Measurements from ENCODE around the gene LARP4.

DNA sequence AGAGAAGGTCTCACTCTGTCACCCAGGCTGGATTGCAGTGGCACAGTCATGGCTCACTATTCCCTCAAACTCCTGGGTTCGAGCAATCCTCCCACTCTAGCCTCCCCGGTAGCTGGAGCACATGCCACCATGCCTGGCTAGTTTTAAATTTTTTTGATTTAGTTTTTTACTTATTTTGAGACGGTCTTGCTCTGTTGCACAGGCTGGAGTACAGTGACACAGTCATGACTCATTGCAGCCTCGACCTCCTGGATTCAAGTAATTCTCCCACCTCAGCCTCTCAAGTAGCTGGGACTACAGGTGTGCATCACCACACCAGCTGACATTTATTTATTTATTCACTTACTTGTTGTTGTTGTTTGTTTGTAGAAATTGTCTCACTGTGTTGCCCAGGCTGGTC is 81.9 kb downstream of the LARP4 start:
- TF ChIP-seq, protein P1, sequence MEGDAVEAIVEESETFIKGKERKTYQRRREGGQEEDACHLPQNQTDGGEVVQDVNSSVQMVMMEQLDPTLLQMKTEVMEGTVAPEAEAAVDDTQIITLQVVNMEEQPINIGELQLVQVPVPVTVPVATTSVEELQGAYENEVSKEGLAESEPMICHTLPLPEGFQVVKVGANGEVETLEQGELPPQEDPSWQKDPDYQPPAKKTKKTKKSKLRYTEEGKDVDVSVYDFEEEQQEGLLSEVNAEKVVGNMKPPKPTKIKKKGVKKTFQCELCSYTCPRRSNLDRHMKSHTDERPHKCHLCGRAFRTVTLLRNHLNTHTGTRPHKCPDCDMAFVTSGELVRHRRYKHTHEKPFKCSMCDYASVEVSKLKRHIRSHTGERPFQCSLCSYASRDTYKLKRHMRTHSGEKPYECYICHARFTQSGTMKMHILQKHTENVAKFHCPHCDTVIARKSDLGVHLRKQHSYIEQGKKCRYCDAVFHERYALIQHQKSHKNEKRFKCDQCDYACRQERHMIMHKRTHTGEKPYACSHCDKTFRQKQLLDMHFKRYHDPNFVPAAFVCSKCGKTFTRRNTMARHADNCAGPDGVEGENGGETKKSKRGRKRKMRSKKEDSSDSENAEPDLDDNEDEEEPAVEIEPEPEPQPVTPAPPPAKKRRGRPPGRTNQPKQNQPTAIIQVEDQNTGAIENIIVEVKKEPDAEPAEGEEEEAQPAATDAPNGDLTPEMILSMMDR (IDR thresholded peaks at IDR 0.05) = no peak
- TF ChIP-seq POLR2A (IDR thresholded peaks at IDR 0.05) = no peak

Data from Peyer's patch (tissue), 4 donors.